ENCODE measurements around the gene M1AP.

M1AP gene

DNA sequence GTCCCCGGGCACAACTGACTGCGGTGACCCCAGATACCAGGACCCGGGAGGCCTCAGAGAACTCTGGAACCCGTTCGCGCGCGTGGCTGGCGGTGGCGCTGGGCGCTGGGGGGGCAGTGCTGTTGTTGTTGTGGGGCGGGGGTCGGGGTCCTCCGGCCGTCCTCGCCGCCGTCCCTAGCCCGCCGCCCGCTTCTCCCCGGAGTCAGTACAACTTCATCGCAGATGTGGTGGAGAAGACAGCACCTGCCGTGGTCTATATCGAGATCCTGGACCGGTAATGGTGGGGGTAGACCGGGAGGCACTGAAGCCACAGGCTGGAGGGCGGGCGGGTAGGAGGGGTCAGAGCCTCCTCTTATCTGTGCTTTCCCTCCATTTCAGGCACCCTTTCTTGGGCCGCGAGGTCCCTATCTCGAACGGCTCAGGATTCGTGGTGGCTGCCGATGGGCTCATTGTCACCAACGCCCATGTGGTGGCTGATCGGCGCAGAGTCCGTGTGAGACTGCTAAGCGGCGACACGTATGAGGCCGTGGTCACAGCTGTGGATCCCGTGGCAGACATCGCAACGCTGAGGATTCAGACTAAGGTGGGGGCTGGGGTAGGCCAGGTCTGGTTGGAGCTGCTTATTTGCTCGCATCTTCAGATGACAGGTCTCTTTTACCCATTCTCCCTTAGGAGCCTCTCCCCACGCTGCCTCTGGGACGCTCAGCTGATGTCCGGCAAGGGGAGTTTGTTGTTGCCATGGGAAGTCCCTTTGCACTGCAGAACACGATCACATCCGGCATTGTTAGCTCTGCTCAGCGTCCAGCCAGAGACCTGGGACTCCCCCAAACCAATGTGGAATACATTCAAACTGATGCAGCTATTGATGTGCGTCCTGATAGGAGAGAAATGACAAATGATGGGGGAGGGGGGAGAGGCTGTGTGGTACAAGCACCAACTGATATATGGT is 117.6 kb downstream of the M1AP start:
- DNase-seq: peak; percentile 97 to 99
- TF ChIP-seq GATA1 (IDR thresholded peaks at IDR 0.05; ENCODE audit: low read depth, low read length) (peak; percentile 63), POLR2A (IDR thresholded peaks at IDR 0.05; ENCODE audit: low read length) (peak; percentile 89)

DNA sequence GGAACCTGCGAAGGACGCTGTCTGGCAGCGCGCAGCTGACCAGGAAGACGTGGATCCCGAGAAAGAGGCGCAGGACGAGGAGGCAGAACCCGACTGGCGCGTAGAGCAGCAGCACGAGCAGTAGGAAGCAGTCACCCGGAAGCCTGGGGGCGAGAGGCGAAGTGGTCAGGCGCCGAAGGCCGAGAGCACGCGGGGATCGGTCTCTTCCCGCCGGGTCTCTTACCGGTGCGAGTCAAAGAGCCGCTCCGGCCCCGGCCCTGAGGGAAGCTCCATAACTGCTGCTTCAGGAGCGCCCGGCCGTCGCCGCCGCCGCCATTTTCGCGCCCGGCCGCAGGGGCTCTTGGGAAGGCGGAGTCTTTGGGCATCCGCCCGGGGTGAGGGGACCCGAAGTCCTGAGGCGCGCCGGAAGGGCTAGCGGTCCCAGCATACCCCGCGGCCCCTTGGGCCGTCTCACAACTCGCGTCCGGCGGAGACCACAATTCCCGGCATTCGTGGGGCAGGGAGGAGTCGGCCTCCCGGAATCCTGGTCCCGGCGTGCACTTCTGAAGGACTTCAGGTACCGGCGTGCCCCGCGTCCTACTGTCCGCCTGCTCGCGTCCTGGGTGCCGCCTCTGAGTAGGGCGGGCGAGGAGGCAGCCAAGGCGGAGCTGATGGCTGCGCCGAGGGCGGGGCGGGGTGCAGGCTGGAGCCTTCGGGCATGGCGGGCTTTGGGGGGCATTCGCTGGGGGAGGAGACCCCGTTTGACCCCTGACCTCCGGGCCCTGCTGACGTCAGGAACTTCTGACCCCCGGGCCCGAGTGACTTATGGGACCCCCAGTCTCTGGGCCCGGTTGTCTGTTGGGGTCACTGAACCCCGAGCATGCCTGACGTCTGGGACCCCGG is 118.5 kb downstream of the M1AP start, which contains the start of the genes AUP1 and HTRA2:
AUP1 (minus strand) TSS at position 350 of the 882 bp plus-strand sequence; CDS start at position 273, 77 bp downstream.
HTRA2 (plus strand) TSS at position 577 of the 882 bp plus-strand sequence; CDS start at position 651, 74 bp downstream.
- peak; percentile 98 to 99 for DNase-seq
- TF ChIP-seq GATA1 (IDR thresholded peaks at IDR 0.05; ENCODE audit: low read depth, low read length) (no peak), POLR2A (IDR thresholded peaks at IDR 0.05; ENCODE audit: low read length) (peak; percentile 95)

DNA sequence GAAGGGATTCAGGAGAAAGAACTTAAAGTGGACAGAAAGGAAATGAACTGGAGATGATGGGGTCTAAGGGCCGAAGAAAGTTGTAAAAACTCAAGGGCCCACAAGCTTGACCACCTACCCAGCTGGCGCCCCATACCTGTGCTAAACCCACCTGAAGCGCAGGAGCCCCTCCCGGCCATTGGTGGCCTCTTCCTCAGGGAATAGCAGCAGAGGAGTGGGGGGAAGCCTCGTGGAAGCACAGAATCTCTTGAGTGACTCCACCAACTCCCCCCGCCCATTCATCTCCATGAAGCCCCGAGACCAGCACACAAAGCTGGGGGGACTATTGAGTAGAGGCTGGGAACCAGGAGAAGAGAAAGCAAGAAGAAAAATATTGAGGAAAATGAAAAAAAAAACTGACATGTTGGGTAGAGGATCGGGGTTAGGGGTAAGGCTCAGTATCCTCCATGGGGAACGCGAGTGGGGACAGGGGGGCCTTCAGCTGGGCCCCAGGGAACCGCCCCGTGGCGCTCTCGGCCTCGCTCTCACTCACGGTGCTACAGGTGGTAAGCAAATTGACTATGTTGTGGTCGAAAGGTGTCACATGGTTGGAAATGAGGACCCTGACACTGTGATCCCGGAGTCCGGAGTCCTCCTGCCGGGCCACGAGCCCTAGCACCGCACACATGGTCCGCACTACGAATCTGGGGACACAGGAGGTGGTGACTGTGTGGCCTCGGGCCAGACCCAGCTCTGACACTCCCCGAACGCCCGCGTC is 119.4 kb downstream of the M1AP start:
- no peak for TF ChIP-seq POLR2A (IDR thresholded peaks at IDR 0.05; ENCODE audit: low read length)
- TF ChIP-seq GATA1 (IDR thresholded peaks at IDR 0.05; ENCODE audit: low read depth, low read length): no peak
- no peak for DNase-seq

DNA sequence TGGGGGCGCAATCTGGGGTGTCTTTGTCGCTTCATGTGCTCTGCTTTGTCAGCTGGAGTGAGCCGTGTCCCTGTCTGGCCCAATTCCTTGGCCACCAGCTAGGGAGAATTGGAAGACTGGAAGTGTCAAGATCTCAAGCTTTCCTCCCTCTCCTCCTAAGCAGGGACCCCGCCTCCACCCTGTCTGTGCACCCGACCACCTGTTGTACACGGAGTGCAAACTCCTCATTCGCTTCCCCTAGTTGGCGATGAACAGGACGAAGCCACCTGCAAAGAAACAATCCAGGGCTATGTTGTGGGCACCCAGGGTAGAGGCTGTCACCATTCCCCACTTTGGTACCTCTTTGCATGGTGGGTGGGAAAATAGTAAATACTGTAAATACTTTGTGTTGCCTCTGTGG is 120.4 kb downstream of the M1AP start:
- DNase-seq: no peak
- no peak for TF ChIP-seq POLR2A (IDR thresholded peaks at IDR 0.05; ENCODE audit: low read length)
- TF ChIP-seq GATA1 (IDR thresholded peaks at IDR 0.05; ENCODE audit: low read depth, low read length): no peak

DNA sequence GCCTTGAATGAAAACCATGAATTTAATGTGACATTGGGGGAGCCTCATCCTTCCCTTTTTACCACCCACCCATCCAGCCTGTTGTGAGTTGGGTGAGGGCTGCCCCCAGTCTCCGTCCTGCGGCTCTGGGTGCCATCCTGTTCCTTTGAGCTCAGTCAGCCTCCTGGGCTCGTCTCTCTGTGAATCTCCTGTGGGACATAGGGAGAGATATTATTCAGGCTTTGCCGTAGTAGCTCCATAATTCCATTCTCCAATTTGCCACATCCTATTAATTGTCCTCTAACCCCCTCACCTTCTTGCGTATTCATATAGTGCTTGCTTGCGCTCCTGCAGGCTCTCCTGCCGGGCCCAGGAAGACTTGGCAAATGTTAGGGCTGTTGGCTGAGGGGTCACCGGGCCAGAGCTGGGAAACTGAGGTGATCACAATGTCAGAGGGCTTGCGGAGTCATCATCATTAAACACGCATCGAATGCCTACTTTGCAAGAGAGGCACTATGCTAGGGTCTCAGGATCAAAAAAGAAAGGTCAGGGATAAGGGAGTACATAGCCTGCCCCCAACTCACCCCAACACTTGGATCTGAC is 121.4 kb downstream of the M1AP start:
- DNase-seq: no peak
- TF ChIP-seq GATA1 (IDR thresholded peaks at IDR 0.05; ENCODE audit: low read depth, low read length) (no peak), POLR2A (IDR thresholded peaks at IDR 0.05; ENCODE audit: low read length) (no peak)

DNA sequence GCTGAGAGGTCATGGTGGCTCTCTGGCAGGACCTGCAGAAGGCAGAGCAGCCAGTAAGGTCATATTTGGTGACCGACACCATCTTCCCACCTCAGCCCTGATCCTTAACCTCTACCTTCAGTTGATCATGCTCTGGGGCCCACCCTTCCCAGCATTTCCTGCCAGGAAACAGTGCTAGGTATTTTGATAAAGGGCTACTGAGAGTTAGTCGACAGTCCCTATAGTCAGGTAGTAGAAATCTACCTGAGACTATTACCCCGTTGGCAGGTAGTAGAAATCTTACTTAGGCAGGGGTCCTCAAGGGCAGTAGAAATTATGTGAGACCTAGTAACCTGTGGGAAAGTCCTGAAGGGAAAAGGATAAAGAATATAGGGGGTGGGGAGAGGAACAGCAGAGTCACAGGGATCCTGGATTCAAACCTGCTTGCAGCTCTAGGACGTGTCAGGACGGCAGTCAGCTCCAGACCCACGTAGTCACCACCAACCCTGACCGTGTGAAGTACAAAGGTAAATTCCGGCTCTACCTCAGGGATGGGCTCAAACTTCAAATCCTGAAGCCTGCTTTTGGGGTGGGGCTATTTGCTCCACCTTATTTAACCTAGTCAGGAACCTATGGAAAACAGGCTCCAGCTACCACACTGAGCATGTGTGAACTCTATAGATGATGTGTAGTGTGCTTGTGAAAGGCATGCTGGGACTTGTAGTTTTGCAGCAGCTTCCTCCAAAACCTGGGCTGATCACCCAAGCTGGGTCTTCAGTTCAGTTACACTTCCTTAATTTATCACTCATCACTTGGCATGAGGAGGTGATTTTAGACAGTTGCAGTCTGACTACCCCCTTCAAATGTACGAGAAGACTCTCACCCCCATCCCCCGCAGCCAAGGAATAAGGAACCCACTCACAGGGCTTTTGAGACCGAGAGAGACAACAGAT is 122.1 kb downstream of the M1AP start, which contains the start of gene DQX1:
DQX1 (minus strand) TSS at position 515 of the 932 bp plus-strand sequence; CDS start at position 13, 502 bp downstream.
- peak; percentile 55 to 58 for DNase-seq
- TF ChIP-seq POLR2A (IDR thresholded peaks at IDR 0.05; ENCODE audit: low read length): no peak
- TF ChIP-seq GATA1 (IDR thresholded peaks at IDR 0.05; ENCODE audit: low read depth, low read length): no peak

- TF ChIP-seq POLR2A (IDR thresholded peaks at IDR 0.05; ENCODE audit: low read length) (no peak), GATA1 (IDR thresholded peaks at IDR 0.05; ENCODE audit: low read depth, low read length) (no peak)
- no peak for DNase-seq
Measured at GRCh38 chr2:74524955-74525716, 123.0 kb downstream of the M1AP start.

DNA sequence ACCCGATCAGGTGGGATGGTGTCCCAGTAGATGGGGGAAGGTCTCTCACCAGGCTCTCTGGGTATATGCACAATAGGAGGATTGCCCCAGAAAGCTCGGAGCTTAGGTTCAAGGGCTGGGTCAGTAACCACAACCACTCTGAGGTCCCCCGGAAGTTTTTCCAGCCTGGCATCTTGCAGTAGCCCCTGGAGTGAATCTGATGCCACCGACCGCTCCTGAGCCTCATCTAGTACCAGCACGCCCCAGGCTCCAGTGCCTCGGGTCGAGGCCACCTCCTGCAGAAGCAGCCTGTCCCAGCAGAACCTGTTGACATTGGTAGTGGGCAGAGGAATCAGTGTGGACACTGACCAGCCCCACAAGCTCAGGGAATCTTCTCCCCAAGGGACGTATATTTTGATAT is 124.1 kb downstream of the M1AP start:
- DNase-seq: no peak
- TF ChIP-seq GATA1 (IDR thresholded peaks at IDR 0.05; ENCODE audit: low read depth, low read length) (no peak), POLR2A (IDR thresholded peaks at IDR 0.05; ENCODE audit: low read length) (no peak)

DNA sequence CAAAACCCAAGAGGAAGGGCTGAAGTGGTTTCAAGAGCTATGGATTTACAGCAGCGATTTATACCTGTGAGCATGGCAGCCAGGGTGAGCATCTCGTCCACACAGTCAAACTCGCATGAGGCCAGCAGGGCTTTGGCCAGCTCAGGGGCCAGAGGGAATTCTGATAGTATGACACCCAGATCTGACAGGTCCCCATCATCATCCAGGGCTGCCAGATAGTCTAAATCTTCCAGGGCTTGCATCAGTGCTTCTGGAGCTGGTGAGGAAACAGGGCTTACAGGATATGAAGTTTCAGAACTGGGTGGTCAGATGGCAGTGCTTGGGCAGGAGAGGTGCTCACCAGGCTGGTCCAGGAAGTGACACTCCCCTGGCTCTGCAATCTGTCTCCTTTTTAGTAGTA is 125.6 kb downstream of the M1AP start:
- no peak for TF ChIP-seq POLR2A (IDR thresholded peaks at IDR 0.05; ENCODE audit: low read length)
- TF ChIP-seq GATA1 (IDR thresholded peaks at IDR 0.05; ENCODE audit: low read depth, low read length): no peak
- no peak for DNase-seq

DNA sequence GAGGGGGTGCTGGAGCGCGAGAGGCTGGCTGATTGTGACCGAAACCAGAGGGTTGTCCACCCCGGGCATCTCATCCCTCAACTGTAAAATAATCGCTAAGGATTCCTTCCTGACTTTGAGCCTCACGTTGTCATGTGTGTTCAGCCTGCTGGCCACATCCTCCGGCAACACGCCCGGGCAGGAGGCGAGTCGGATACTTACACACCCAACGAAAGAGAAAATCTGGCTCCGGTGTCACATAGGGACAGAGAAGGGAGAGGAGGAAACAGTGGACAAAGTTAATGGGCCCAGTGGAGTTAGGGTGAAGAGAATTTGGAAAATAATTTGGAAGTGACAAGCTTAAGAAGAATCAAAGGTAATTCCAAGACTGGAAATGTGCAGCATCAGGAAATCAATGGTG is 131.5 kb downstream of the M1AP start:
- TF ChIP-seq POLR2A (IDR thresholded peaks at IDR 0.05; ENCODE audit: low read length): no peak
- DNase-seq: no peak

DNA sequence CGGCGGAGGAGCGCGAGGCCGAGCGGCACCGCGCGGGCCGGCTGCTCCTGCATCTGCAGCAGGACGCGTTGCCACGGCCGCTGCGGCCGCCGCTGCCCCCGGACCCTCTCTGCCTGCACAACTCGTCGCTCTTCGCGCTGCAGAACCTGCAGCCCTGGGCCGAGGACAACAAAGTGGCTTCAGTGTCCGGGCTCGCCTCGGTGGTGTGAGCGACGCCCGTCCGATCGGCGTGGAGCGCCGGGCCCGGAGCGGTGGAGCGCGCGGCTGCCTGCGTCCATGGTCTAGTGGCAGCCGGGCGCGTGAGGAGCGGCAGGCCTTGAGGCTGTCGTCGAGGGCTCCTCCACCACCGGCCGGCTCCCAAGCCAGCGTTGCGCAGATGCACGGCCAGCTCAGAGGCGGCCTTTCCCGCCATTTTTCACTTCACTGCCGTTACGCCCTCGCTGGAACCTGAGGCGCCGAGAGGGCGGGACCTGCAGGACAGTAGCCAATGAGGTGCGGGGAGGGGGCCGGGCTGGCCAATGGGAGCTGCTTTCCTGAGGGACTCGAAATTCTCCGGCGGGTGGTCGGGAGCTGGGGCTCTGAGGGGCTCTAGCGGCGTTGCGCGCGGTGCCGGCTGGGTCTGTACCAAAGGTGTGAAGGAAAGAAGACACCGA is 132.0 kb downstream of the M1AP start:
- DNase-seq: peak; percentile 85 to 86
- TF ChIP-seq GATA1 (IDR thresholded peaks at IDR 0.05; ENCODE audit: low read depth, low read length): no peak
- TF ChIP-seq POLR2A (IDR thresholded peaks at IDR 0.05; ENCODE audit: low read length): no peak
